WTC11 (cell line): ENCODE measurements around the gene MAPKAPK5. TPM values are rescaled to one million over a fixed set of nuclear protein-coding genes. Genes with fewer than 3 reads are reported as not detected.
A peak's percentile ranks its signal among the peaks of the same experiment; 100 is the strongest.
"Not testable (repeated sequence)": the region's sequence is repeated elsewhere in the genome, so short reads cannot be mapped to it uniquely, and the experiment has no call there.

Experiments used
- ATAC-seq: fragments of 200-7000 bp; cut with Tn5 transposase; 2 replicates; pipeline ENCODE4 v1.10.0; 2021; ENCODE audit warnings: mild to moderate bottlenecking, moderate library complexity
- CTCF ChIA-PET: fragments of 300-600 bp; sonication (Branson Sonifier 250); formaldehyde crosslinking; loops from one replicate; lab custom pipeline; 2021; ENCODE audit warnings: antibody characterized with exemption; lab: Charles Lee
- POLR2A ChIA-PET: fragments of 350-600 bp; sonication (Branson Sonifier 250); formaldehyde crosslinking; loops from one replicate; lab custom pipeline; 2021; ENCODE audit warnings: antibody characterized with exemption; lab: Charles Lee
- DNase-seq: peaks from one replicate; pipeline ENCODE4 v3.0.0; 2021; ENCODE audit warnings: low spot score
- H3K27ac Mint-ChIP-seq: 2 replicates; pipeline ENCODE4 v1.8.0; 2021; ENCODE audit warnings: mixed read lengths
- H3K27me3 Mint-ChIP-seq: 2 replicates; pipeline ENCODE4 v1.8.0; 2021; ENCODE audit warnings: low read depth, mild to moderate bottlenecking, moderate library complexity, mixed read lengths
- H3K36me3 Mint-ChIP-seq: 2 replicates; pipeline ENCODE4 v1.8.0; 2021; ENCODE audit warnings: mixed read lengths
- H3K4me1 Mint-ChIP-seq: 2 replicates; pipeline ENCODE4 v1.8.0; 2022; ENCODE audit warnings: mixed read lengths
- H3K4me3 Mint-ChIP-seq: 2 replicates; pipeline ENCODE4 v1.8.0; 2021; ENCODE audit warnings: mild to moderate bottlenecking, moderate library complexity, mixed read lengths
- H3K9me3 Mint-ChIP-seq: 2 replicates; pipeline ENCODE4 v1.8.0; 2021; ENCODE audit warnings: mixed read lengths
- ATF6 ChIP-seq: sonication (generic); formaldehyde crosslinking; IDR thresholded peaks from 2 replicates; pipeline ENCODE4 v1.8.1; 2023; ENCODE audit warnings: mild to moderate bottlenecking, missing genetic modification reagents
- CTCF ChIP-seq: fragments of 200-600 bp; IDR thresholded peaks from 2 replicates; pipeline ENCODE4 v1.8.0; 2022; ENCODE audit warnings: antibody characterized with exemption
- E2F4 ChIP-seq: sonication (generic); formaldehyde crosslinking; IDR thresholded peaks from 2 replicates; pipeline ENCODE4 v1.8.1; 2022; ENCODE audit warnings: low read depth, mild to moderate bottlenecking, moderate library complexity, missing genetic modification reagents, borderline replicate concordance
- FOXJ3 ChIP-seq: sonication (generic); formaldehyde crosslinking; IDR thresholded peaks from 2 replicates; pipeline ENCODE4 v1.9.0; 2021; ENCODE audit warnings: missing genetic modification reagents, mild to moderate bottlenecking, borderline replicate concordance
- FOXP4 ChIP-seq: sonication (generic); formaldehyde crosslinking; IDR thresholded peaks from 2 replicates; pipeline ENCODE4 v1.8.0; 2022; ENCODE audit warnings: mild to moderate bottlenecking, missing genetic modification reagents
- GABPB1 ChIP-seq: sonication (generic); formaldehyde crosslinking; IDR thresholded peaks from 2 replicates; pipeline ENCODE4 v1.8.1; 2023; ENCODE audit warnings: mild to moderate bottlenecking, missing genetic modification reagents
- GRHL2 ChIP-seq: fragments of 250-450 bp; sonication (Bioruptor Pico); IDR thresholded peaks from 2 replicates; pipeline ENCODE4 v1.8.0; 2022; ENCODE audit warnings: mild to moderate bottlenecking, moderate library complexity; ENCODE audit not compliant: insufficient replicate concordance, severe bottlenecking
- KAT7 ChIP-seq: sonication (generic); formaldehyde crosslinking; IDR thresholded peaks from 2 replicates; pipeline ENCODE4 v1.8.1; 2023; ENCODE audit warnings: missing genetic modification reagents, mild to moderate bottlenecking, borderline replicate concordance
- NFE2L1 ChIP-seq: sonication (generic); formaldehyde crosslinking; IDR thresholded peaks from 2 replicates; pipeline ENCODE4 v1.8.1; 2023; ENCODE audit warnings: missing genetic modification reagents
- NR1H2 ChIP-seq: sonication (generic); formaldehyde crosslinking; IDR thresholded peaks from 2 replicates; pipeline ENCODE4 v1.9.0; 2021; ENCODE audit warnings: mild to moderate bottlenecking, moderate library complexity, missing genetic modification reagents
- RELA ChIP-seq: sonication (generic); formaldehyde crosslinking; IDR thresholded peaks from 2 replicates; pipeline ENCODE4 v1.8.1; 2022; ENCODE audit warnings: missing genetic modification reagents, mild to moderate bottlenecking, borderline replicate concordance
- SMAD3 ChIP-seq: sonication (generic); formaldehyde crosslinking; IDR thresholded peaks from 2 replicates; pipeline ENCODE4 v1.8.0; 2022; ENCODE audit warnings: missing genetic modification reagents, mild to moderate bottlenecking, borderline replicate concordance
- TCF7 ChIP-seq: sonication (generic); formaldehyde crosslinking; IDR thresholded peaks from 2 replicates; pipeline ENCODE4 v1.8.0; 2022; ENCODE audit warnings: mild to moderate bottlenecking, low read depth, missing genetic modification reagents, moderate library complexity
- ZNF138 ChIP-seq: sonication (generic); formaldehyde crosslinking; conservative IDR thresholded peaks from 2 replicates; pipeline ENCODE4 v1.8.1; 2022; ENCODE audit warnings: mild to moderate bottlenecking, moderate library complexity, missing genetic modification reagents
- ZNF219 ChIP-seq: sonication (generic); formaldehyde crosslinking; IDR thresholded peaks from 2 replicates; pipeline ENCODE4 v1.8.0; 2023; ENCODE audit warnings: missing genetic modification reagents, mild to moderate bottlenecking, borderline replicate concordance
- ZNF232 ChIP-seq: sonication (generic); formaldehyde crosslinking; IDR thresholded peaks from 2 replicates; pipeline ENCODE4 v1.8.0; 2022; ENCODE audit warnings: mild to moderate bottlenecking, missing genetic modification reagents
- ZNF671 ChIP-seq: fragments of 250-450 bp; sonication (Bioruptor Pico); IDR thresholded peaks from 2 replicates; pipeline ENCODE4 v1.8.0; 2021; ENCODE audit warnings: mild to moderate bottlenecking
- total RNA-seq: library from RNA; stranded (reverse); gene quantifications from 3 replicates; pipeline ENCODE4 v1.2.3, GENCODE V29; 2021
- TF ChIP-seq, protein P1 (sequence below): fragments of 250-450 bp; sonication (Bioruptor Pico); IDR thresholded peaks from 2 replicates; pipeline ENCODE4 v1.8.0; 2021; ENCODE audit warnings: mild to moderate bottlenecking
- TF ChIP-seq, protein P2 (sequence below): sonication (generic); formaldehyde crosslinking; IDR thresholded peaks from 2 replicates; pipeline ENCODE4 v1.8.0; 2022; ENCODE audit warnings: mild to moderate bottlenecking, missing genetic modification reagents
- TF ChIP-seq, protein P3 (sequence below): sonication (generic); formaldehyde crosslinking; IDR thresholded peaks from 2 replicates; pipeline ENCODE4 v1.8.1; 2023; ENCODE audit warnings: mild to moderate bottlenecking, missing genetic modification reagents, borderline replicate concordance

MAPKAPK5 gene
- total RNA-seq, 1 experiment from 2014 or later, result 81.8 TPM

GRCh38 chr12:111824312-111824711 is 17.7 kb upstream of the MAPKAPK5 start:
- DNase-seq, H3K27me3 Mint-ChIP-seq, POLR2A ChIA-PET, H3K27ac Mint-ChIP-seq, ATAC-seq, H3K4me3 Mint-ChIP-seq: not testable (repeated sequence)
- peak; percentile 25; the same call in 1 of the 2 replicates for TF ChIP-seq CTCF
- Mint-ChIP-seq H3K9me3 (peaks cover 50% of the 10 kb centered on the region), H3K4me1 (peaks cover 18% of the 10 kb centered on the region), H3K36me3 (peaks cover 22% of the 10 kb centered on the region)
- CTCF ChIA-PET, result interaction anchor here (1.3 kb wide), 1 partner anchor 10 kb away, joined by 3 read pairs; no protein-coding TSS in a partner anchor

DNA sequence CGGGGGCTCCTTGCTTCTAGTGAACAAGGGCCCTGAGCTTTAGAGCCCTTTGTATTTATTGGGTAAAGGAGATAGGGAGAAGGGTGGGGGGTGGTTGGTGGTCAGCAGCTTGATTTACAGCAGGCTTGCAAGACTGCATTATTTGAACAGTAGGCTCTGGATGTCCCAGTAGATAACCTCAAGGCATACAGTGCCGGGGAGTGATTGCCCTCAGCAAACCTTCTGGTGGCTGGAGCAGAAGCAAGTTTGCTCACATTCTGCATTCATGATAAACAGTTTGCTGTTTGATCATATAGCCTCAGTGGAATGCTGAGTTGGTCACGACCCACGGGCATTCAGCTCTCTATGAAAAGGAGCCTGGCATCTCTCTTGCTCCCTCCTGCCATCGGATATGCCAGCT is 16.5 kb upstream of the MAPKAPK5 start:
- no peak overlapping the region for H3K4me3 Mint-ChIP-seq
- H3K4me1 Mint-ChIP-seq, result peaks cover 11% of the 10 kb centered on the region; the same call in 1 of the 2 replicates
- H3K9me3 Mint-ChIP-seq, result peaks cover 40% of the 10 kb centered on the region
- no peak for TF ChIP-seq ZNF232 (CRISPR knock-in tag)
- TF ChIP-seq SMAD3 (CRISPR knock-in tag), result no peak
- TF ChIP-seq E2F4 (CRISPR knock-in tag), result no peak
- no peak for TF ChIP-seq GRHL2
- TF ChIP-seq, protein P1, sequence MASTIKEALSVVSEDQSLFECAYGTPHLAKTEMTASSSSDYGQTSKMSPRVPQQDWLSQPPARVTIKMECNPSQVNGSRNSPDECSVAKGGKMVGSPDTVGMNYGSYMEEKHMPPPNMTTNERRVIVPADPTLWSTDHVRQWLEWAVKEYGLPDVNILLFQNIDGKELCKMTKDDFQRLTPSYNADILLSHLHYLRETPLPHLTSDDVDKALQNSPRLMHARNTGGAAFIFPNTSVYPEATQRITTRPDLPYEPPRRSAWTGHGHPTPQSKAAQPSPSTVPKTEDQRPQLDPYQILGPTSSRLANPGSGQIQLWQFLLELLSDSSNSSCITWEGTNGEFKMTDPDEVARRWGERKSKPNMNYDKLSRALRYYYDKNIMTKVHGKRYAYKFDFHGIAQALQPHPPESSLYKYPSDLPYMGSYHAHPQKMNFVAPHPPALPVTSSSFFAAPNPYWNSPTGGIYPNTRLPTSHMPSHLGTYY (CRISPR knock-in tag), result no peak
- TF ChIP-seq ATF6 (CRISPR knock-in tag), result no peak
- no peak for TF ChIP-seq ZNF219
- TF ChIP-seq, protein P2, sequence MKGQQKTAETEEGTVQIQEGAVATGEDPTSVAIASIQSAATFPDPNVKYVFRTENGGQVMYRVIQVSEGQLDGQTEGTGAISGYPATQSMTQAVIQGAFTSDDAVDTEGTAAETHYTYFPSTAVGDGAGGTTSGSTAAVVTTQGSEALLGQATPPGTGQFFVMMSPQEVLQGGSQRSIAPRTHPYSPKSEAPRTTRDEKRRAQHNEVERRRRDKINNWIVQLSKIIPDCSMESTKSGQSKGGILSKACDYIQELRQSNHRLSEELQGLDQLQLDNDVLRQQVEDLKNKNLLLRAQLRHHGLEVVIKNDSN (CRISPR knock-in tag), result no peak
- no peak for TF ChIP-seq TCF7 (CRISPR knock-in tag)
- no peak for TF ChIP-seq ZNF138
- no peak for TF ChIP-seq KAT7 (CRISPR knock-in tag)
- no peak for TF ChIP-seq GABPB1 (CRISPR knock-in tag)
- TF ChIP-seq NR1H2, result no peak
- no peak for TF ChIP-seq ZNF671
- TF ChIP-seq FOXP4 (CRISPR knock-in tag), result no peak
- TF ChIP-seq, protein P3, sequence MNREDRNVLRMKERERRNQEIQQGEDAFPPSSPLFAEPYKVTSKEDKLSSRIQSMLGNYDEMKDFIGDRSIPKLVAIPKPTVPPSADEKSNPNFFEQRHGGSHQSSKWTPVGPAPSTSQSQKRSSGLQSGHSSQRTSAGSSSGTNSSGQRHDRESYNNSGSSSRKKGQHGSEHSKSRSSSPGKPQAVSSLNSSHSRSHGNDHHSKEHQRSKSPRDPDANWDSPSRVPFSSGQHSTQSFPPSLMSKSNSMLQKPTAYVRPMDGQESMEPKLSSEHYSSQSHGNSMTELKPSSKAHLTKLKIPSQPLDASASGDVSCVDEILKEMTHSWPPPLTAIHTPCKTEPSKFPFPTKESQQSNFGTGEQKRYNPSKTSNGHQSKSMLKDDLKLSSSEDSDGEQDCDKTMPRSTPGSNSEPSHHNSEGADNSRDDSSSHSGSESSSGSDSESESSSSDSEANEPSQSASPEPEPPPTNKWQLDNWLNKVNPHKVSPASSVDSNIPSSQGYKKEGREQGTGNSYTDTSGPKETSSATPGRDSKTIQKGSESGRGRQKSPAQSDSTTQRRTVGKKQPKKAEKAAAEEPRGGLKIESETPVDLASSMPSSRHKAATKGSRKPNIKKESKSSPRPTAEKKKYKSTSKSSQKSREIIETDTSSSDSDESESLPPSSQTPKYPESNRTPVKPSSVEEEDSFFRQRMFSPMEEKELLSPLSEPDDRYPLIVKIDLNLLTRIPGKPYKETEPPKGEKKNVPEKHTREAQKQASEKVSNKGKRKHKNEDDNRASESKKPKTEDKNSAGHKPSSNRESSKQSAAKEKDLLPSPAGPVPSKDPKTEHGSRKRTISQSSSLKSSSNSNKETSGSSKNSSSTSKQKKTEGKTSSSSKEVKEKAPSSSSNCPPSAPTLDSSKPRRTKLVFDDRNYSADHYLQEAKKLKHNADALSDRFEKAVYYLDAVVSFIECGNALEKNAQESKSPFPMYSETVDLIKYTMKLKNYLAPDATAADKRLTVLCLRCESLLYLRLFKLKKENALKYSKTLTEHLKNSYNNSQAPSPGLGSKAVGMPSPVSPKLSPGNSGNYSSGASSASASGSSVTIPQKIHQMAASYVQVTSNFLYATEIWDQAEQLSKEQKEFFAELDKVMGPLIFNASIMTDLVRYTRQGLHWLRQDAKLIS, result no peak
- no peak for TF ChIP-seq NFE2L1 (CRISPR knock-in tag)
- TF ChIP-seq FOXJ3 (CRISPR knock-in tag), result no peak
- no peak for TF ChIP-seq RELA (CRISPR knock-in tag)
- ATAC-seq, result no peak
- no peak overlapping the region for H3K27ac Mint-ChIP-seq
- DNase-seq, result no peak
- CTCF ChIA-PET, result interaction anchor here (0.6 kb wide), 2 partner anchors 149 to 183 kb away, joined by 3 read pairs; no protein-coding TSS in a partner anchor
- peaks cover 3% of the 10 kb centered on the region; the same call in 1 of the 2 replicates for H3K27me3 Mint-ChIP-seq
- H3K36me3 Mint-ChIP-seq, result peaks cover 18% of the 10 kb centered on the region
- POLR2A ChIA-PET, result no interaction called here
